Lung (tissue), 10 donors: ENCODE results near the gene PPIAL4G. TPM values are rescaled to one million over a fixed set of nuclear protein-coding genes. Genes with fewer than 3 reads are reported as not detected.
"Not testable (repeated sequence)": the region's sequence is repeated elsewhere in the genome, so short reads cannot be mapped to it uniquely, and the experiment has no call there.

Experiments
- ATAC-seq: fragments of 200-7000 bp; cut with Tn5 transposase; one replicate; pipeline ENCODE4 v1.9.1; 2020; ENCODE audit warnings: moderate number of reproducible peaks; ENCODE audit not compliant: insufficient read depth, low FRiP score
- DNase-seq, 3 donors: peaks; one replicate each; pipeline ENCODE4 v3.0.0-alpha.2; 2013 to 2017
- H3K27ac ChIP-seq, 2 donors: one replicate each; pipeline ENCODE4 v1.5.1; 2013; ENCODE audit warnings: mild to moderate bottlenecking in 2 of 2, moderate library complexity in 2 of 2, control low read depth in 1 of 2, inconsistent platforms in 1 of 2, low read depth in 1 of 2, low read length in 1 of 2
- H3K27me3 ChIP-seq, 3 donors: one replicate each; pipeline ENCODE4 v1.5.1; 2013; ENCODE audit warnings: low read length in 2 of 3; ENCODE audit not compliant: control insufficient read depth in 3 of 3, insufficient read depth in 3 of 3
- H3K36me3 ChIP-seq, 4 donors: one replicate each; pipeline ENCODE4 v1.5.1; 2013; ENCODE audit warnings: low read length in 4 of 4, mild to moderate bottlenecking in 1 of 4, moderate library complexity in 1 of 4; ENCODE audit not compliant: control insufficient read depth in 4 of 4, insufficient read depth in 4 of 4
- H3K4me1 ChIP-seq, 5 donors: one replicate each; pipeline ENCODE4 v1.5.1; 2013; ENCODE audit warnings: low read length in 5 of 5, mild to moderate bottlenecking in 2 of 5, moderate library complexity in 1 of 5; ENCODE audit not compliant: control insufficient read depth in 5 of 5, insufficient read depth in 5 of 5
- H3K4me3 ChIP-seq: one replicate; pipeline ENCODE4 v1.5.1; 2013; ENCODE audit warnings: mild to moderate bottlenecking, control low read depth, moderate library complexity
- H3K9ac ChIP-seq, 2 donors: one replicate each; pipeline ENCODE4 v1.5.1; 2013; ENCODE audit warnings: low read length in 2 of 2, control low read depth in 1 of 2; ENCODE audit not compliant: insufficient read depth in 1 of 2
- H3K9me3 ChIP-seq, 4 donors: one replicate each; pipeline ENCODE4 v1.5.1; 2013; ENCODE audit warnings: low read length in 3 of 4, mild to moderate bottlenecking in 1 of 4, moderate library complexity in 1 of 4; ENCODE audit not compliant: control insufficient read depth in 4 of 4, insufficient read depth in 3 of 4
- WGBS, 2 donors: extraction: QIAGEN DNeasy Blood & Tissue Kit; methylation state at CpG; one replicate each; pipeline ENCODE4 v1.1.7; 2013; 5-methylcytosine and 5-hydroxymethylcytosine counted together
- polyA plus RNA-seq, 2 donors: library from polyadenylated mRNA; stranded (reverse); fragments of 200-250 nt; gene quantifications; one replicate each; pipeline ENCODE4 v1.2.1, GENCODE V29; 2013
- total RNA-seq, 2 donors: library from RNA; depleted of rRNA in 1 of 2; stranded (reverse); fragments of >200 nt in 1 of 2; gene quantifications; one replicate each; pipeline ENCODE4 v1.2.1, GENCODE V29; 2014 to 2021
- donor health status: Bipolar disorder and iron deficiency.
- donor health status: healthy.
- donor health status: DM: yes; HTN: yes; CAD: no.

PPIAL4G gene
- total and polyA plus RNA-seq, 4 donors = 0.02 to 0.20 (median 0.12) TPM; not detected in 1

DNA sequence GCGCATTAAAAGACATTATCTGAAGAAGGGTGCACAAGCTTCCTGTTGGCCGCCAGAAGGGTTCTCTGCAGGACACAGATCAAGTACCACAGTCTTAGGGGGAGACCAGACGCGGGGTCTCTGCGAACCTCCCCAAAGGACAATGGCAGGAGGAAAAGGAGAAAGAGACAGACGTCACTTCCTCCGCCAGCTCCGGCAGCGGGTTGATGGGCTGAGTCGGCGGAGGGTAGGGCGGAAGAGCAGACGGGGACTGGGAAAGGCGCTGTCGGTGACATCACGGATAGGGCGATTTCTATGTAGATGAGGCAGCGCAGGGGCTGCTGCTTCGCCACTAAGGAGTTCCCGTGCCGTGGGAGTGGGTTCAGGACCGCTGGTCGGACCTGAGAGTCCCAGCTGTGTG, 39.0 kb upstream of the PPIAL4G start:
- H3K9me3 ChIP-seq, H3K4me3 ChIP-seq, H3K9ac ChIP-seq, H3K36me3 ChIP-seq, H3K27me3 ChIP-seq, H3K4me1 ChIP-seq: not testable (repeated sequence)
- WGBS, 2 donors = 1 to 3% methylated on average over 12 to 17 of the region's 23 CpGs
- H3K27ac ChIP-seq = peak overlapping the region in 1 of 2 donors; percentile 40
- ATAC-seq (peak; percentile 61), DNase-seq (peak; percentile 89 to 94 (median 91))

GRCh38 chr1:148514310-148514709, 31.2 kb upstream of the PPIAL4G start:
- H3K4me3 ChIP-seq, H3K27me3 ChIP-seq, H3K9me3 ChIP-seq, DNase-seq, ATAC-seq, H3K27ac ChIP-seq, H3K36me3 ChIP-seq, H3K9ac ChIP-seq, H3K4me1 ChIP-seq: not testable (repeated sequence)
- WGBS, 2 donors = no CpG with 5 or more reads among the region's 3 CpGs

- H3K27ac ChIP-seq, H3K9me3 ChIP-seq, H3K4me1 ChIP-seq, ATAC-seq, H3K36me3 ChIP-seq, DNase-seq, H3K9ac ChIP-seq, H3K4me3 ChIP-seq, H3K27me3 ChIP-seq: not testable (repeated sequence)
- WGBS, 2 donors = 74 to 82% methylated on average over 9 of the region's 9 CpGs
Measured at GRCh38 chr1:148512571-148513184, 29.6 kb upstream of the PPIAL4G start.

GRCh38 chr1:148493933-148494332, 10.8 kb upstream of the PPIAL4G start:
- not testable (repeated sequence) for H3K27me3 ChIP-seq, ATAC-seq

GRCh38 chr1:148481134-148481533, 2.0 kb downstream of the PPIAL4G start:
- 45 to 75% methylated on average over 2 of the region's 4 CpGs for WGBS, 2 donors
- not testable (repeated sequence) for DNase-seq

More at GRCh38 chr1:148493933-148494332, 10.8 kb upstream of the PPIAL4G start:
- not testable (repeated sequence) for H3K9me3 ChIP-seq, H3K4me3 ChIP-seq, H3K36me3 ChIP-seq, H3K27ac ChIP-seq, H3K9ac ChIP-seq, H3K4me1 ChIP-seq, DNase-seq

GRCh38 chr1:148459694-148460093, 23.4 kb downstream of the PPIAL4G start:
- DNase-seq, H3K9me3 ChIP-seq, H3K36me3 ChIP-seq, ATAC-seq, H3K4me1 ChIP-seq, H3K27ac ChIP-seq, H3K27me3 ChIP-seq, H3K9ac ChIP-seq, H3K4me3 ChIP-seq: not testable (repeated sequence)
- 0% methylated on average over 5 of the region's 28 CpGs; no CpG with 5 or more reads in 1 of the 2 donors for WGBS, 2 donors

More at GRCh38 chr1:148481134-148481533, 2.0 kb downstream of the PPIAL4G start:
- H3K4me3 ChIP-seq, H3K9me3 ChIP-seq, H3K9ac ChIP-seq, ATAC-seq, H3K27ac ChIP-seq, H3K27me3 ChIP-seq, H3K4me1 ChIP-seq, H3K36me3 ChIP-seq: not testable (repeated sequence)

GRCh38 chr1:148458901-148459581, 24.1 kb downstream of the PPIAL4G start:
- not testable (repeated sequence) for ATAC-seq, H3K9ac ChIP-seq, H3K27me3 ChIP-seq, H3K36me3 ChIP-seq, H3K4me1 ChIP-seq, H3K9me3 ChIP-seq
- Histone ChIP-seq H3K4me3 (peak overlapping the region; percentile 42), H3K27ac (peak overlapping the region in 1 of 2 donors; percentile 85)
- peak; percentile 60 to 68 (median 61) for DNase-seq
- 0 to 1% methylated on average over 45 to 57 of the region's 63 CpGs for WGBS, 2 donors

GRCh38 chr1:148458398-148458797, 24.7 kb downstream of the PPIAL4G start:
- not testable (repeated sequence) for H3K27me3 ChIP-seq, H3K27ac ChIP-seq, DNase-seq, H3K9me3 ChIP-seq, H3K4me3 ChIP-seq, H3K36me3 ChIP-seq, H3K4me1 ChIP-seq, ATAC-seq
- H3K9ac ChIP-seq = peak overlapping the region in 1 of 2 donors; percentile 23
- WGBS, 2 donors = 1 to 2% methylated on average over 10 of the region's 11 CpGs
